SK-N-SH (cell line): Measurements from ENCODE around the gene CHAC1. TPM values are rescaled to one million over a fixed set of nuclear protein-coding genes. Genes with fewer than 3 reads are reported as not detected.

Source experiments
- CTCF ChIA-PET: fragments of 300-600, 350-600 bp; formaldehyde crosslinking; extraction: SDS; loops from one replicate; lab custom pipeline; 2021; lab: Yijun Ruan, JAX
- POLR2A ChIA-PET: fragments of 350-600 bp; sonication (Branson Sonifier 250); formaldehyde crosslinking; extraction: SDS; loops from one replicate; lab custom pipeline; 2020; ENCODE audit warnings: antibody characterized with exemption, inconsistent platforms; lab: Yijun Ruan, JAX
- DNase-seq: peaks from one replicate; pipeline ENCODE4 v3.0.0; 2012
- H2AFZ ChIP-seq: fragments of 200-600 bp; sonication (generic); 2 replicates; pipeline ENCODE4 v1.8.1; 2016; ENCODE audit warnings: antibody characterized with exemption, mild to moderate bottlenecking, low read depth
- H3F3A ChIP-seq: fragments of 200-600 bp; sonication (generic); replicated peaks from 2 replicates; pipeline ENCODE3; 2016; ENCODE audit warnings: antibody characterized with exemption, mild to moderate bottlenecking; ENCODE audit not compliant: insufficient read depth
- H3K27ac ChIP-seq, 2 experiments: fragments of 200-500 bp in 1 of 2; fragments of 200-600 bp in 1 of 2; sonication (Bioruptor generic) in 1 of 2; sonication (generic), shearing (Covaris generic) in 1 of 2; 2 replicates each; pipeline versions ENCODE4 v1.5.1 to v1.6.1; 2014 to 2016; ENCODE audit warnings: low read depth in 2 of 2, inconsistent platforms in 1 of 2, low read length in 1 of 2, mild to moderate bottlenecking in 1 of 2, mixed read lengths in 1 of 2
- H3K27me3 ChIP-seq: fragments of 200-600 bp; sonication (generic), shearing (Covaris generic); 2 replicates; pipeline ENCODE4 v1.6.1; 2016; ENCODE audit warnings: mixed run types; ENCODE audit not compliant: insufficient read depth
- H3K36me3 ChIP-seq, 2 experiments: fragments of 200-500 bp in 1 of 2; fragments of 200-600 bp in 1 of 2; sonication (Bioruptor generic) in 1 of 2; sonication (generic) in 1 of 2; replicated peaks in 1 of 2; 2 replicates each; pipeline versions ENCODE3 to v1.5.1; 2014 to 2016; ENCODE audit warnings: low read length in 1 of 2, mild to moderate bottlenecking in 1 of 2; ENCODE audit not compliant: insufficient read depth in 2 of 2, control insufficient read depth in 1 of 2
- H3K4me1 ChIP-seq, 2 experiments: fragments of 200-500 bp in 1 of 2; fragments of 200-600 bp in 1 of 2; sonication (Bioruptor generic) in 1 of 2; sonication (generic), shearing (Covaris generic) in 1 of 2; 2 replicates each; pipeline versions ENCODE4 v1.5.1 to v1.6.1; 2014 to 2016; ENCODE audit warnings: low read depth in 1 of 2, low read length in 1 of 2, mixed run types in 1 of 2; ENCODE audit not compliant: insufficient read depth in 2 of 2, control insufficient read depth in 1 of 2
- H3K4me2 ChIP-seq: fragments of 200-600 bp; sonication (generic), shearing (Covaris generic); 2 replicates; pipeline ENCODE4 v1.6.1; 2017; ENCODE audit warnings: mixed run types
- H3K4me3 ChIP-seq, 2 experiments: fragments of 200-500 bp in 1 of 2; fragments of 200-600 bp in 1 of 2; sonication (Bioruptor generic) in 1 of 2; sonication (generic), shearing (Covaris generic) in 1 of 2; 2 replicates each; pipeline versions ENCODE4 v1.5.1 to v1.8.1; 2014 to 2016; ENCODE audit warnings: low read depth in 2 of 2, inconsistent platforms in 1 of 2, low read length in 1 of 2, mild to moderate bottlenecking in 1 of 2, mixed read lengths in 1 of 2, moderate library complexity in 1 of 2
- H3K79me2 ChIP-seq: fragments of 200-600 bp; sonication (generic); 2 replicates; pipeline ENCODE4 v1.8.1; 2017; ENCODE audit warnings: mild to moderate bottlenecking; ENCODE audit not compliant: insufficient read depth
- H3K9ac ChIP-seq: fragments of 200-600 bp; sonication (generic); 2 replicates; pipeline ENCODE4 v1.6.1; 2017; ENCODE audit warnings: mixed run types
- H3K9me2 ChIP-seq: fragments of 200-600 bp; sonication (generic); 2 replicates; pipeline ENCODE4 v1.6.1; 2017; ENCODE audit warnings: mixed run types
- H3K9me3 ChIP-seq: fragments of 200-600 bp; sonication (generic); 2 replicates; pipeline ENCODE4 v1.6.1; 2017; ENCODE audit warnings: mixed run types, mild to moderate bottlenecking, moderate library complexity
- H4K20me1 ChIP-seq: fragments of 200-600 bp; sonication (generic); 2 replicates; pipeline ENCODE4 v1.6.1; 2017; ENCODE audit warnings: mild to moderate bottlenecking, mixed run types; ENCODE audit not compliant: insufficient read depth
- CHD2 ChIP-seq: fragments of 150-350 bp; IDR thresholded peaks from 2 replicates; pipeline ENCODE4 v1.6.1; 2018; ENCODE audit warnings: low read length; ENCODE audit not compliant: partially characterized antibody
- ELF1 ChIP-seq: IDR thresholded peaks from 2 replicates; pipeline ENCODE4 v1.4.0; 2012
- EP300 ChIP-seq, 2 experiments: IDR thresholded peaks; 2 replicates each; pipeline versions ENCODE4 v1.4.0 to v1.6.1; 2012; ENCODE audit warnings: borderline replicate concordance in 1 of 2, low read depth in 1 of 2, low read length in 1 of 2
- FOSL2 ChIP-seq: IDR thresholded peaks from 2 replicates; pipeline ENCODE4 v1.4.0; 2012; ENCODE audit warnings: low read depth, mild to moderate bottlenecking, moderate library complexity, borderline replicate concordance
- GATA2 ChIP-seq: sonication (generic); formaldehyde crosslinking; IDR thresholded peaks from 2 replicates; pipeline ENCODE4 v1.5.0; 2020; ENCODE audit warnings: mild to moderate bottlenecking, missing genetic modification reagents
- JUND ChIP-seq: IDR thresholded peaks from 2 replicates; pipeline ENCODE4 v1.4.0; 2012
- MEF2A ChIP-seq: IDR thresholded peaks from 2 replicates; pipeline ENCODE4 v1.4.0; 2012; ENCODE audit warnings: low read depth, borderline replicate concordance
- MXI1 ChIP-seq: IDR thresholded peaks from 2 replicates; pipeline ENCODE4 v1.6.1; 2012; ENCODE audit warnings: mild to moderate bottlenecking, low read depth, low read length, improper control_type of control experiment
- NRF1 ChIP-seq: IDR thresholded peaks from 2 replicates; pipeline ENCODE4 v1.6.1; 2012; ENCODE audit warnings: low read depth, mild to moderate bottlenecking, low read length
- RAD21 ChIP-seq: IDR thresholded peaks from 2 replicates; pipeline ENCODE4 v1.6.1; 2012; ENCODE audit warnings: mild to moderate bottlenecking, low read length
- TAF1 ChIP-seq: IDR thresholded peaks from 2 replicates; pipeline ENCODE4 v1.6.1; 2012; ENCODE audit warnings: low read depth, mild to moderate bottlenecking, low read length, moderate library complexity, borderline replicate concordance
- TCF12 ChIP-seq: IDR thresholded peaks from 2 replicates; pipeline ENCODE4 v1.4.0; 2012
- TEAD4 ChIP-seq: IDR thresholded peaks from 2 replicates; pipeline ENCODE4 v1.4.0; 2012; ENCODE audit warnings: mild to moderate bottlenecking, borderline replicate concordance; ENCODE audit not compliant: insufficient read depth
- YY1 ChIP-seq: IDR thresholded peaks from 2 replicates; pipeline ENCODE4 v1.4.0; 2012; ENCODE audit warnings: low read depth, mild to moderate bottlenecking
- WGBS: methylation state at CpG from one replicate; pipeline ENCODE4 v1.1.6; 2017; ENCODE audit warnings: low lambda C conversion rate; 5-methylcytosine and 5-hydroxymethylcytosine counted together
- polyA plus RNA-seq, 3 experiments: library from polyadenylated mRNA; depleted of rRNA; stranded (reverse); fragments of >200 nt; gene quantifications; 2 replicates each; pipeline ENCODE4 v1.2.3, GENCODE V29; 2012
- TF ChIP-seq, protein P1 (sequence below): IDR thresholded peaks from 2 replicates; pipeline ENCODE4 v1.4.0; 2012; ENCODE audit warnings: low read depth, borderline replicate concordance

The CHAC1 gene
- polyA plus RNA-seq, 1 of the 3 experiments (the other 2 are of a cell fraction), result 9.3 TPM

DNA sequence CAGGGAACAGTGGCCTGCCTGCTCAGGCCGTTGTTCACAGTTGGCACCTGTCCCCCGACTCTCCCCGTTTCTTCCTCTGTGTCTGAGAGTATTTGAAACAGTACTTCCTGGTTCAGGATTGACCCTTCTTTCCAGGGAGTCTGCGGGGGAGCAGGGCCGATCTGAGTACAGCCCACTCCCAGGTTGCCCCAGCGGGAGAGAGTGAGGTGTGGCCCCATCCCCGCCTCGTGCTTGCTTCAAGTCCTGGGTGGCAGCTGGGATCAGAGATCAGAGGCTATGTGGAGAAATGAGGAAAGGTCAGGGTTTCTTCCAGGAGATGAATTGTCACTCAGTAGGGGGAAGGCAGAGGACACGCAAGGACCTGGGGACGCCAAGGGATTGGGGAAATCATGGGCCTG is 30.7 kb upstream of the CHAC1 start:
- H3K4me2 ChIP-seq, result no peak overlapping the region
- no peaks in the 10 kb centered on the region for H3K79me2 ChIP-seq
- H4K20me1 ChIP-seq, result no peaks in the 10 kb centered on the region
- no peaks in the 10 kb centered on the region for H3K9me2 ChIP-seq
- H3K27ac ChIP-seq, result no peak overlapping the region
- TF ChIP-seq TAF1, result no peak
- TF ChIP-seq, protein P1, sequence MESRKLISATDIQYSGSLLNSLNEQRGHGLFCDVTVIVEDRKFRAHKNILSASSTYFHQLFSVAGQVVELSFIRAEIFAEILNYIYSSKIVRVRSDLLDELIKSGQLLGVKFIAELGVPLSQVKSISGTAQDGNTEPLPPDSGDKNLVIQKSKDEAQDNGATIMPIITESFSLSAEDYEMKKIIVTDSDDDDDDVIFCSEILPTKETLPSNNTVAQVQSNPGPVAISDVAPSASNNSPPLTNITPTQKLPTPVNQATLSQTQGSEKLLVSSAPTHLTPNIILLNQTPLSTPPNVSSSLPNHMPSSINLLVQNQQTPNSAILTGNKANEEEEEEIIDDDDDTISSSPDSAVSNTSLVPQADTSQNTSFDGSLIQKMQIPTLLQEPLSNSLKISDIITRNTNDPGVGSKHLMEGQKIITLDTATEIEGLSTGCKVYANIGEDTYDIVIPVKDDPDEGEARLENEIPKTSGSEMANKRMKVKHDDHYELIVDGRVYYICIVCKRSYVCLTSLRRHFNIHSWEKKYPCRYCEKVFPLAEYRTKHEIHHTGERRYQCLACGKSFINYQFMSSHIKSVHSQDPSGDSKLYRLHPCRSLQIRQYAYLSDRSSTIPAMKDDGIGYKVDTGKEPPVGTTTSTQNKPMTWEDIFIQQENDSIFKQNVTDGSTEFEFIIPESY, result no peak
- no peak for TF ChIP-seq TEAD4
- TF ChIP-seq GATA2, result no peak
- TF ChIP-seq EP300 (IDR thresholded peaks at IDR 0.05; ENCODE audit: borderline replicate concordance in 1 of 2, low read depth in 1 of 2, low read length in 1 of 2), result no peak
- TF ChIP-seq RAD21, result no peak
- TF ChIP-seq TCF12, result no peak
- TF ChIP-seq JUND, result no peak
- peaks cover 16% of the 10 kb centered on the region for H3K27me3 ChIP-seq
- no peak overlapping the region for H2AFZ ChIP-seq
- H3F3A ChIP-seq, result no peaks in the 10 kb centered on the region
- H3K9me3 ChIP-seq, result no peaks in the 10 kb centered on the region
- H3K4me1 ChIP-seq, result peaks cover 0 to 13% of the 10 kb centered on the region in 2 experiments; a peak in 1 of 4 replicates
- 78% methylated on average over 10 of the region's 10 CpGs for WGBS
- DNase-seq, result no peak
- no peaks in the 10 kb centered on the region for H3K36me3 ChIP-seq
- POLR2A ChIA-PET, result no interaction called here
- H3K4me3 ChIP-seq, result no peak overlapping the region
- CTCF ChIA-PET, result interaction anchor here (0.6 to 33.6 kb wide), 5 partner anchors 9 to 151 kb away, joined by 3 to 675 read pairs (median 5); partner anchors contain the start of gene VPS18
- no peak overlapping the region for H3K9ac ChIP-seq

- DNase-seq, result no peak
- POLR2A ChIA-PET, result no interaction called here
- WGBS, result 100% methylated on average over 1 of the region's 9 CpGs
Measured at GRCh38 chr15:40923551-40923950, 29.7 kb upstream of the CHAC1 start.

More at GRCh38 chr15:40923551-40923950, 29.7 kb upstream of the CHAC1 start:
- H3K4me3 ChIP-seq, result no peak overlapping the region
- no peak overlapping the region for H3K9ac ChIP-seq
- H3K4me1 ChIP-seq, result peaks cover 3 to 16% of the 10 kb centered on the region in 2 experiments; a peak in 2 of 4 replicates
- H3K4me2 ChIP-seq, result no peak overlapping the region
- H3K79me2 ChIP-seq, result no peaks in the 10 kb centered on the region
- H3K27me3 ChIP-seq, result peaks cover 25% of the 10 kb centered on the region
- no peak for TF ChIP-seq NRF1
- no peak for TF ChIP-seq GATA2
- TF ChIP-seq CHD2, result no peak
- no peak for TF ChIP-seq YY1
- TF ChIP-seq FOSL2, result no peak
- TF ChIP-seq MXI1, result no peak
- no peak for TF ChIP-seq ELF1
- TF ChIP-seq MEF2A, result no peak
- H3K27ac ChIP-seq, result no peak overlapping the region
- no peaks in the 10 kb centered on the region for H3F3A ChIP-seq
- no peaks in the 10 kb centered on the region for H3K36me3 ChIP-seq
- no peaks in the 10 kb centered on the region for H3K9me3 ChIP-seq
- H2AFZ ChIP-seq, result no peak overlapping the region
- H3K9me2 ChIP-seq, result no peaks in the 10 kb centered on the region
- H4K20me1 ChIP-seq, result no peaks in the 10 kb centered on the region
- CTCF ChIA-PET, result interaction anchor here (0.6 to 33.6 kb wide), 7 partner anchors 8 to 308 kb away, joined by 3 to 675 read pairs (median 5); partner anchors contain the start of genes CHP1 and VPS18
